Ovary (tissue), 3 donors: ENCODE data around the gene PTDSS2.

Experiments
- CTCF ChIP-seq, 3 donors: fragments of 450-650 bp in 2 of 3; fragments of 200-600 bp in 1 of 3; IDR thresholded peaks; one replicate each; pipeline versions ENCODE4 v1.5.1 to v1.8.0; 2016 to 2022; ENCODE audit warnings: antibody characterized with exemption in 3 of 3, mild to moderate bottlenecking in 1 of 3
- EP300 ChIP-seq: sonication (generic); formaldehyde crosslinking; IDR thresholded peaks from one replicate; pipeline ENCODE4 v1.6.1; 2017; ENCODE audit warnings: antibody characterized with exemption
- POLR2A ChIP-seq: fragments of 450-650 bp; IDR thresholded peaks from one replicate; pipeline ENCODE4 v1.6.1; 2017; ENCODE audit warnings: antibody characterized with exemption, mild to moderate bottlenecking, moderate library complexity
- donor health status: DM: no; HTN: no; CAD: no.

DNA sequence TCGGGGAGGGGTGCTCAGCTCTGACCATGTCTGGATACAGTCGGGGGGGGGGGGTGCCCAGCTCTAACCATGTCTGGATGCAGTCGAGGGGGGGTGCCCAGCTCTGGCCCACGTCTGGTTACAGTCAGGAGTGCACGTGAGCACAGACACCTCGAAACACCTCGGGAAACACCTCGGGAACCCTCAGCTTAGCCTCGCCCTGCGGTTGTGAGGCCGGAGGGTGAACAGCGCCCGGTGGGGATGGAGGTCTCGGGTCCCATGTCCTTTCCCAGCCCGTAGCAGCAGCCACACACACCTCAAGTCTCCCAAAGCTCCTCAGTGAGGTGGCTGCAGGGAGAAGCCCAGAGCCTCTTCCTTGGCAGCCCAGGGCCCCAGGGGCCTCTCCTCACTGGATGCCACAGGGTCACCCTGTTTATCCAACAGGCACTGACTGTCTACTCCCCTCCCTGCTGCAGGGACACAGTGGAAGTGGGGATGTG lies 37.4 kb upstream of the PTDSS2 start:
- TF ChIP-seq POLR2A, result no peak
- TF ChIP-seq EP300, result no peak
- TF ChIP-seq CTCF (IDR thresholded peaks at IDR 0.05), result no peak
